GM12891 (cell line): ENCODE data around the gene LATS1.

Experiments used
- POLR2A ChIP-seq: IDR thresholded peaks from 2 replicates; pipeline ENCODE4 v1.6.1; 2011; ENCODE audit warnings: low read depth, low read length, control low read depth
- POLR2AphosphoS5 ChIP-seq: IDR thresholded peaks from 2 replicates; pipeline ENCODE4 v1.6.1; 2011; ENCODE audit warnings: low read depth, low read length, control low read depth
- TAF1 ChIP-seq: IDR thresholded peaks from 2 replicates; pipeline ENCODE4 v1.6.1; 2011; ENCODE audit warnings: low read depth, low read length, control low read depth

DNA sequence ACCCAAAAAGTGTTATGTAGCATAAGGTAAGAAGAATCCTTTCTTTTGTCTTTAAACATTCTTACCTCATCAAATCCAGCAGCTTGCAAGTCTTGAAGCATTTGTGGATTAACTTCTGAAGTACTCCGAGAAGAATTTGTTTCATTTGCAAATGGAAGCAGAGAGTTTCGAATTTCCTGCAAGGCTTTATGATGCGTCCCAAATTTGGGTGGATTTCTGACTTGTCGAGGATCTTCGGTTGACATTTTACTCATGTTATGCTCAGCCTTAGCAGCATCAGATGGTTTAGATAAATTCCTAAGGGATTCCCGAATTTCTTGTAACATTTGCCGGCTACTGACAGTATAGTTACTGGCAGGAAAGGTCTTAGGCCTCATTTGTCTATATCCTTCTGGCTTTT, 16.2 kb downstream of the LATS1 start:
- TF ChIP-seq POLR2AphosphoS5 (no peak), POLR2A (no peak), TAF1 (no peak)
